ENCODE measurements around the gene BSPH1. TPM values are rescaled to one million over a fixed set of nuclear protein-coding genes. Genes with fewer than 3 reads are reported as not detected.
"Not testable (repeated sequence)": the region's sequence is repeated elsewhere in the genome, so short reads cannot be mapped to it uniquely, and the experiment has no call there.

Gene BSPH1
- total RNA-seq, 6 experiments from 2014 or later, result not detected

DNA sequence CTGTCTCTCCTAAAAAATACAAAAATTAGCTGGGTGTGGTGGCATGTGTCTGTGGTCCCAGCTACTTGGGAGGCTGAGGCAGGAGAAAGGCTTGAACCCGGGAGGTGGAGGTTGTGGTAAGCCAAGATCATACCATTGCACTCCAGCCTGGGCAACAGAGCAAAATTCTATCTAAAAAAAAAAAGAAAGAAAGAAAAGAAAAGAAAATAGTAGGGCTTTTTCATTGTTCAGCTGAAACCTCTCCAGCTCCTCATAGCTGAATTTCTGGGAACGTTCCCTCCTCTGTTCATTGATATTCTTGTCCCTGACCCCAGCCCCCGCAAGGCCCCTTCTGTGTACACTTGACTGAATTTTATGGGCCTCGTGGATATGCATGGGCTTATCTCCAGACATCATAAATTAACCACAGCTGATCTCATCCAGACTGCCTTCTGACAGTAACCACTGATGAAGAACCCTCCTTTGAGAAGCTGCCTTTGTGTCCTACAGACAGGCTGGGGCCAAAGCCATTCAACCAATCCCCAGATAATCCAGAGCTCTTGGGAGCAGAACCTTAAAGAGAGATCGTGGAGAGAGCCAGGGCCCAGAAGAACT, 2.3 kb upstream of the BSPH1 start, which contains the start of gene ELSPBP1:
Gene ELSPBP1 (plus strand): TSS at position 424 of the 594 bp plus-strand sequence. CDS start 14,036 bp downstream, outside the sequence.
- H3K27ac Mint-ChIP-seq, result no peak within 1 kb of the TSS
- no peaks in the 10 kb centered on the region for H3K36me3 Mint-ChIP-seq (ENCODE audit: low read depth)
- peaks cover 12% of the 10 kb centered on the region for H3K27me3 Mint-ChIP-seq (ENCODE audit: insufficient read depth)
- H3K9me3 Mint-ChIP-seq, result no peaks in the 10 kb centered on the region
- H3K4me1 Mint-ChIP-seq (ENCODE audit: low read depth), result no peaks in the 10 kb centered on the region
- H3K4me3 Mint-ChIP-seq, result no peak within 1 kb of the TSS
- no peak for TF ChIP-seq CTCF (IDR thresholded peaks at IDR 0.05)
- DNase-seq, result peak; percentile 1

DNA sequence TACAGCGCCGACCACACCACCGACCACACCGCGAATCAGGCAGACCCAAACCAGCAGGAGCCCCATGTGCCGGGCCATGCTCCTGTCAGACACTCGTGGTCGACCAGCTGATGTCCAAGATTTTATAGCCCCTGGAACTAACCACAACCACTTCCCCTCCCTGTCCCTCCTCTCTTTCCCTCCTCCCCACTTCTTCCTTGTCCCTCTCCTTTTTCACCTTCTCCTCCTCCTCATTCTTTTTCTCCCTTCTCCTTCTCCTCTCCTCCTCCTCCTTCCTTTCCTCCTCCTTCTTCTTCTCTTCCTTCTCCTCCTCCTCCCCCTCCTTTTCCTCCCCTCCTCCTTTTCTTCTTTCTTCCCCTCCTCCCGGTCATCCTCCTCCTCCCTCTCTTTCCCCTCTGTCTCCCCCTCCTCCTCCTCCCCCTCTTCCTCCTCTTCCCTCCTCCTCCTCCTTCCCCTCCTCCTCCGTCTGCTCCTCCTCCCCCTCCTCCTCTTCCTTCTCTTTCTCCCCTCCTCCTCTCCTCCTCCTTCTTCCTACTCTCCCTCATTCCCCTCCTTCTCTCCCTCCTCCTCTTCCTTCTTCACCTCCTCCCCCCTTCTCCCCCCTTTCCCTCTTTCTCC, 670 bp downstream of the BSPH1 start:
- TF ChIP-seq CTCF (IDR thresholded peaks at IDR 0.05), result no peak
- H3K9me3 Mint-ChIP-seq, result no peaks in the 10 kb centered on the region
- no peak overlapping the region for H3K4me3 Mint-ChIP-seq
- no peaks in the 10 kb centered on the region for H3K36me3 Mint-ChIP-seq (ENCODE audit: low read depth)
- no peak overlapping the region for H3K27ac Mint-ChIP-seq
- H3K27me3 Mint-ChIP-seq (ENCODE audit: insufficient read depth), result peaks cover 14% of the 10 kb centered on the region
- no peaks in the 10 kb centered on the region for H3K4me1 Mint-ChIP-seq (ENCODE audit: low read depth)
- no peak for DNase-seq

GRCh38 chr19:47973529-47973928, 18.4 kb downstream of the BSPH1 start:
- Mint-ChIP-seq H3K27me3 (ENCODE audit: insufficient read depth) (peaks cover 25% of the 10 kb centered on the region), H3K4me3 (no peak overlapping the region), H3K27ac (no peak overlapping the region), H3K36me3 (ENCODE audit: low read depth) (no peaks in the 10 kb centered on the region), H3K4me1 (ENCODE audit: low read depth) (no peaks in the 10 kb centered on the region), H3K9me3 (no peaks in the 10 kb centered on the region)
- TF ChIP-seq CTCF (IDR thresholded peaks at IDR 0.05), result no peak
- DNase-seq, result no peak

- H3K36me3 Mint-ChIP-seq (ENCODE audit: low read depth); H3K4me1 Mint-ChIP-seq (ENCODE audit: low read depth); H3K9me3 Mint-ChIP-seq; H3K27ac Mint-ChIP-seq; H3K4me3 Mint-ChIP-seq; H3K27me3 Mint-ChIP-seq (ENCODE audit: insufficient read depth): not testable (repeated sequence)
- peak; percentile 8 for DNase-seq
Measured at GRCh38 chr19:47955936-47956335, 36.0 kb downstream of the BSPH1 start.

DNA sequence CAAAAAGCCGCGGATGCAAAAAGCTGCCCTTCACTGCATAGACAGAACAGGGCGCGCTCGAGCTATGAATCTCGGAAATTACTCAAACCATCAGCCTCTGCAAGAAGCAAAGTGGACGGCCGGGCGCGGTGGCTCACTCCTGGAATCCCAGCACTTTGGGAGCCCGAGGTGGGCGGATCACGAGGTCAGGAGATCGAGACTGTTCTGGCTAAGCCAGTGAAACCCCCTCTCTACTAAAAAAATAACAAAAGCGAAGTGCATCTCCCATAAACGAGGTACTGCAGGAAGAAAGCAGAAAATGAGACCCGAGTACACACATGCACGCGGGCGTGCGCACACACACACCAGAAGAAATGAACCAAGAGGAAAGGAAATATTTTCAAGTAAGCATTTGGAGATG, 39.8 kb downstream of the BSPH1 start:
- peak; percentile 19 for DNase-seq
- H3K27ac Mint-ChIP-seq; H3K4me3 Mint-ChIP-seq; H3K4me1 Mint-ChIP-seq (ENCODE audit: low read depth); H3K36me3 Mint-ChIP-seq (ENCODE audit: low read depth); H3K9me3 Mint-ChIP-seq; H3K27me3 Mint-ChIP-seq (ENCODE audit: insufficient read depth): not testable (repeated sequence)
- TF ChIP-seq CTCF (IDR thresholded peaks at IDR 0.05), result peak; percentile 23; the same call in 1 of the 2 replicates

- not testable (repeated sequence) for H3K27ac Mint-ChIP-seq; H3K9me3 Mint-ChIP-seq; DNase-seq; H3K27me3 Mint-ChIP-seq (ENCODE audit: insufficient read depth); H3K36me3 Mint-ChIP-seq (ENCODE audit: low read depth); H3K4me1 Mint-ChIP-seq (ENCODE audit: low read depth); H3K4me3 Mint-ChIP-seq
- TF ChIP-seq CTCF (IDR thresholded peaks at IDR 0.05), result peak; percentile 74
Measured at GRCh38 chr19:47949852-47950521, 42.0 kb downstream of the BSPH1 start.

GRCh38 chr19:47928581-47928980, 63.4 kb downstream of the BSPH1 start:
- not testable (repeated sequence) for DNase-seq; H3K27me3 Mint-ChIP-seq (ENCODE audit: insufficient read depth); H3K27ac Mint-ChIP-seq; H3K4me3 Mint-ChIP-seq; H3K36me3 Mint-ChIP-seq (ENCODE audit: low read depth); H3K9me3 Mint-ChIP-seq; H3K4me1 Mint-ChIP-seq (ENCODE audit: low read depth)
